ENCODE results near the gene TECTB.

GRCh38 chr10:112283100-112283499 lies at the start of gene TECTB:
- TF ChIP-seq CTCF (IDR thresholded peaks at IDR 0.05) (no peak), POLR2AphosphoS5 (IDR thresholded peaks at IDR 0.05) (no peak), POLR2A (IDR thresholded peaks at IDR 0.05) (no peak)
